ENCODE measurements around the gene SLC10A1. TPM values are rescaled to one million over a fixed set of nuclear protein-coding genes. Genes with fewer than 3 reads are reported as not detected.

Gene SLC10A1
- total RNA-seq, 2 donors from 2014 or later = not detected

GRCh38 chr14:69842686-69843420, 45.8 kb upstream of the SLC10A1 start:
- Histone ChIP-seq H3K27ac (no peak overlapping the region), H3K36me3 (no peaks in the 10 kb centered on the region), H3K9me3 (no peaks in the 10 kb centered on the region), H3K4me3 (no peak overlapping the region), H3K4me1 (replicated peaks) (no peaks in the 10 kb centered on the region), H3K27me3 (replicated peaks; ENCODE audit: insufficient read depth) (no peaks in the 10 kb centered on the region)
- no peak for TF ChIP-seq POLR2AphosphoS5 (IDR thresholded peaks at IDR 0.05)
- TF ChIP-seq, protein P1, sequence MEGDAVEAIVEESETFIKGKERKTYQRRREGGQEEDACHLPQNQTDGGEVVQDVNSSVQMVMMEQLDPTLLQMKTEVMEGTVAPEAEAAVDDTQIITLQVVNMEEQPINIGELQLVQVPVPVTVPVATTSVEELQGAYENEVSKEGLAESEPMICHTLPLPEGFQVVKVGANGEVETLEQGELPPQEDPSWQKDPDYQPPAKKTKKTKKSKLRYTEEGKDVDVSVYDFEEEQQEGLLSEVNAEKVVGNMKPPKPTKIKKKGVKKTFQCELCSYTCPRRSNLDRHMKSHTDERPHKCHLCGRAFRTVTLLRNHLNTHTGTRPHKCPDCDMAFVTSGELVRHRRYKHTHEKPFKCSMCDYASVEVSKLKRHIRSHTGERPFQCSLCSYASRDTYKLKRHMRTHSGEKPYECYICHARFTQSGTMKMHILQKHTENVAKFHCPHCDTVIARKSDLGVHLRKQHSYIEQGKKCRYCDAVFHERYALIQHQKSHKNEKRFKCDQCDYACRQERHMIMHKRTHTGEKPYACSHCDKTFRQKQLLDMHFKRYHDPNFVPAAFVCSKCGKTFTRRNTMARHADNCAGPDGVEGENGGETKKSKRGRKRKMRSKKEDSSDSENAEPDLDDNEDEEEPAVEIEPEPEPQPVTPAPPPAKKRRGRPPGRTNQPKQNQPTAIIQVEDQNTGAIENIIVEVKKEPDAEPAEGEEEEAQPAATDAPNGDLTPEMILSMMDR (IDR thresholded peaks at IDR 0.05) = no peak
- no peak for TF ChIP-seq POLR2A (IDR thresholded peaks at IDR 0.05)
- no peak for DNase-seq (ENCODE audit: low spot score)
- 63% methylated on average over 13 of the region's 13 CpGs for WGBS
- intact Hi-C loops (cut with DNase I) = no loop called here

DNA sequence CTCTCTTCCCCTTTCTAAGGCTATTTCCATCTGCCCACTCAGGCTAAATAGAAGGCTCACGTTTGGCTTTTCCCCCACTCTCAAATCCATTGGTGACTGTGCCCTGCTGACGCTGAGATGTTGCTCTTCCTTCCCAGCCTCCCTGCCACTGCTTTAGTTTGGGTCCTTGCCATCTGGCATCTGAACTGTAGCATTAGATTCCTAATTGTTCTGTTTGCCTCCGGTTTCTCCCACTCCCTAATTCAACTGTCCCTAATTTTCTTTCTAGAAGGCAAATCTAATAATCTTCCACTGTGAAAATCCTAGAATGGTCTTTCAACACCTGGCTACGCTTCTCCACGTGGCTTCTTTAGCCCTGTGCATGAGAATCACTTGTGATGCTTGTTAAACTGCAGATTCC, 44.6 kb upstream of the SLC10A1 start:
- Histone ChIP-seq H3K27ac (no peak overlapping the region), H3K36me3 (no peaks in the 10 kb centered on the region), H3K9me3 (no peaks in the 10 kb centered on the region), H3K4me3 (no peak overlapping the region), H3K4me1 (replicated peaks) (no peaks in the 10 kb centered on the region), H3K27me3 (replicated peaks; ENCODE audit: insufficient read depth) (no peaks in the 10 kb centered on the region)
- TF ChIP-seq POLR2A (IDR thresholded peaks at IDR 0.05) = no peak
- no peak for TF ChIP-seq POLR2AphosphoS5 (IDR thresholded peaks at IDR 0.05)
- TF ChIP-seq, protein P1 (IDR thresholded peaks at IDR 0.05) = no peak
- 28% methylated on average over 5 of the region's 5 CpGs for WGBS
- intact Hi-C loops (cut with DNase I) = no loop called here
- DNase-seq (ENCODE audit: low spot score) = no peak

DNA sequence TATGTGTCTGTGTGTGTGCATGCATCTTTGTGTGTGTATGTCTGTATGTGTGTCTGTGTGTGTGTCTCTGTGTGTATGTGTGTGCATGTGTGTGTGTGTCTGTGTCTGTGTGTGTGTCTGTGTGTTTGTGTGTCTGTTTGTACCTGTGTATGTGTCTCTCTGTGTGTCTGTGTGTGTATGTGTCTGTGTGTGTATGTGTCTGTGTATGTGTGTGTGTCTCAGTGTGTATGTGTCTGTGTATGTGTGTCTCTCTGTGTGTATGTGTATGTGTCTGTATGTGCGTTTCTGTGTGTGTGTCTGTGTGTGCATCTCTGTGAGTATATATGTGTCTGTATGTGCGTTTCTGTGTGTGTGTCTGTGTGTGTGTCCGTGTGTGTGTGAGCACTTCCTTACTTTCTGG, 42.6 kb upstream of the SLC10A1 start:
- intact Hi-C loops (cut with DNase I) = no loop called here
- Histone ChIP-seq H3K4me1 (replicated peaks) (no peaks in the 10 kb centered on the region), H3K4me3 (no peak overlapping the region), H3K9me3 (no peaks in the 10 kb centered on the region), H3K27ac (no peak overlapping the region), H3K36me3 (no peaks in the 10 kb centered on the region), H3K27me3 (replicated peaks; ENCODE audit: insufficient read depth) (no peaks in the 10 kb centered on the region)
- WGBS = 93% methylated on average over 3 of the region's 3 CpGs
- DNase-seq (ENCODE audit: low spot score) = no peak
- TF ChIP-seq, protein P1 (IDR thresholded peaks at IDR 0.05) = no peak
- TF ChIP-seq POLR2A (IDR thresholded peaks at IDR 0.05) (no peak), POLR2AphosphoS5 (IDR thresholded peaks at IDR 0.05) (no peak)

- 92% methylated on average over 3 of the region's 3 CpGs for WGBS
- TF ChIP-seq POLR2AphosphoS5 (IDR thresholded peaks at IDR 0.05) (no peak), POLR2A (IDR thresholded peaks at IDR 0.05) (no peak)
- TF ChIP-seq, protein P1 (IDR thresholded peaks at IDR 0.05) = no peak
Observed at GRCh38 chr14:69838881-69839416, 41.9 kb upstream of the SLC10A1 start.

GRCh38 chr14:69828879-69829278, 31.8 kb upstream of the SLC10A1 start:
- no peak overlapping the region for H3K27ac ChIP-seq
- intact Hi-C loops (cut with DNase I) = no loop called here
- no peaks in the 10 kb centered on the region for H3K4me1 ChIP-seq (replicated peaks)
- H3K9me3 ChIP-seq = no peaks in the 10 kb centered on the region
- TF ChIP-seq POLR2AphosphoS5 (IDR thresholded peaks at IDR 0.05) = no peak
- no peak for TF ChIP-seq POLR2A (IDR thresholded peaks at IDR 0.05)
- TF ChIP-seq, protein P1 (IDR thresholded peaks at IDR 0.05) = no peak
- no peaks in the 10 kb centered on the region for H3K36me3 ChIP-seq
- no peaks in the 10 kb centered on the region for H3K27me3 ChIP-seq (replicated peaks; ENCODE audit: insufficient read depth)
- no peak for DNase-seq (ENCODE audit: low spot score)
- 70% methylated on average over 4 of the region's 4 CpGs for WGBS
- H3K4me3 ChIP-seq = no peak overlapping the region

More at GRCh38 chr14:69838881-69839416, 41.9 kb upstream of the SLC10A1 start:
- Histone ChIP-seq H3K27me3 (replicated peaks; ENCODE audit: insufficient read depth) (no peaks in the 10 kb centered on the region), H3K4me3 (no peak overlapping the region), H3K27ac (no peak overlapping the region), H3K9me3 (no peaks in the 10 kb centered on the region), H3K36me3 (no peaks in the 10 kb centered on the region), H3K4me1 (replicated peaks) (no peaks in the 10 kb centered on the region)
- intact Hi-C loops (cut with DNase I) = no loop called here
- DNase-seq (ENCODE audit: low spot score) = no peak

Measured in prostate gland (tissue), 2 donors.